H1 (cell line): ENCODE results near the gene SMIM32. TPM values are rescaled to one million over a fixed set of nuclear protein-coding genes. Genes with fewer than 3 reads are reported as not detected.

Experiments
- ASH2L ChIP-seq: fragments of 200-600, 300-600 bp; sonication (generic); IDR thresholded peaks from one replicate; pipeline ENCODE4 v1.7.1; 2017; ENCODE audit warnings: low read length
- BCL11A ChIP-seq, 2 experiments: IDR thresholded peaks; one replicate each; pipeline ENCODE4 v1.6.1; 2011; ENCODE audit warnings: low read depth in 2 of 2, low read length in 2 of 2, mild to moderate bottlenecking in 2 of 2
- CEBPB ChIP-seq: IDR thresholded peaks from 2 replicates; pipeline ENCODE4 v1.6.1; 2012; ENCODE audit warnings: low read depth, low read length
- CHD1 ChIP-seq: IDR thresholded peaks from 2 replicates; pipeline ENCODE4 v1.6.1; 2012; ENCODE audit warnings: low read depth, low read length, improper control_type of control experiment
- CREB1 ChIP-seq: IDR thresholded peaks from 2 replicates; pipeline ENCODE4 v1.6.1; 2012; ENCODE audit warnings: inconsistent platforms
- RNF2 ChIP-seq: fragments of 200-900, 300-1000 bp; sonication (generic); IDR thresholded peaks from 2 replicates; pipeline ENCODE4 v1.7.1; 2016; ENCODE audit warnings: borderline replicate concordance, low read depth, mild to moderate bottlenecking, antibody characterized with exemption, low read length; ENCODE audit not compliant: poor library complexity, severe bottlenecking; ENCODE audit errors: missing control alignments
- SIN3A ChIP-seq, 2 experiments: IDR thresholded peaks in 1 of 2; conservative IDR thresholded peaks in 1 of 2; 2 replicates each; pipeline ENCODE4 v1.6.1; 2011 to 2012; ENCODE audit warnings: low read length in 2 of 2, improper control_type of control experiment in 1 of 2, low read depth in 1 of 2, mild to moderate bottlenecking in 1 of 2
- polyA plus RNA-seq, 7 experiments: library from polyadenylated mRNA; depleted of rRNA in 3 of 7; stranded (reverse) in 5 of 7; unstranded in 2 of 7; fragments of >200 nt in 5 of 7; fragments of 200-250 nt in 2 of 7; gene quantifications; 1 replicate in 5 of 7; 2 replicates in 1 of 7; 4 replicates in 1 of 7; pipeline versions ENCODE4 v1.2.1 to v1.2.3, GENCODE V29; 2011 to 2013; ENCODE audit warnings: missing spikeins in 2 of 7, mixed read lengths in 2 of 7
- total RNA-seq: library from RNA; stranded (reverse); fragmentation: NEBNext Ultra II Directional; extraction: Animal tissue kit (Norgen Biotek cat#: 25700); gene quantifications from 2 replicates; pipeline ENCODE4 v1.2.1, GENCODE V29; 2021
- TF ChIP-seq, protein P1 (sequence below): IDR thresholded peaks from 2 replicates; pipeline ENCODE4 v1.6.1; 2012; ENCODE audit warnings: low read length, inconsistent platforms
- TF ChIP-seq, protein P2 (sequence below): IDR thresholded peaks from 2 replicates; pipeline ENCODE4 v1.6.1; 2012; ENCODE audit warnings: inconsistent platforms

Gene SMIM32
- total and polyA plus RNA-seq, 2 of the 8 experiments (the other 6 are each of a cell fraction or from before 2014, with no cell fraction given): 0.09 to 0.22 TPM

DNA sequence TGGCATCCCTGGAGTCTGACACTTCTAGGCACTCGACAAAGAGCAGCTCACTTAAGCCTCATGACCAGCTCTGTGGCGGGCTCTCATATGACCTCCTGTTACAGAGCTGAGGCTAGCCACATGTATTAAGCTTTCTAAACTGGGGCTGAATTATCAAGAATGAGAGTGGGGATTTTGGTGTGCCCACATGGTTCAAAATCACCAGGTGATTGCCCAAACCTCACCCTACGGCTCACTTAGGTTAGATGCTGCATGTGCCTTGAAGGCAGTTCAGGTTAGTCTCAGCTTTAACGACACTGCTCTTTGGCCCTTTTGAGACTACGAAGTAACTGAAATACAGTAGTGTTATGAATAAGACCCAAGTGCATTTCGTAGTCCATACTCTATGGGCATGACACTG lies 39.4 kb upstream of the SMIM32 start (continued):
- TF ChIP-seq, protein P1, sequence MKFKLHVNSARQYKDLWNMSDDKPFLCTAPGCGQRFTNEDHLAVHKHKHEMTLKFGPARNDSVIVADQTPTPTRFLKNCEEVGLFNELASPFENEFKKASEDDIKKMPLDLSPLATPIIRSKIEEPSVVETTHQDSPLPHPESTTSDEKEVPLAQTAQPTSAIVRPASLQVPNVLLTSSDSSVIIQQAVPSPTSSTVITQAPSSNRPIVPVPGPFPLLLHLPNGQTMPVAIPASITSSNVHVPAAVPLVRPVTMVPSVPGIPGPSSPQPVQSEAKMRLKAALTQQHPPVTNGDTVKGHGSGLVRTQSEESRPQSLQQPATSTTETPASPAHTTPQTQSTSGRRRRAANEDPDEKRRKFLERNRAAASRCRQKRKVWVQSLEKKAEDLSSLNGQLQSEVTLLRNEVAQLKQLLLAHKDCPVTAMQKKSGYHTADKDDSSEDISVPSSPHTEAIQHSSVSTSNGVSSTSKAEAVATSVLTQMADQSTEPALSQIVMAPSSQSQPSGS: no peak
- no peak for TF ChIP-seq SIN3A (conservative IDR thresholded peaks at IDR 0.05 in 1 of 2, IDR thresholded peaks at IDR 0.05 in 1 of 2; ENCODE audit: low read depth in 1 of 2, low read length in 2 of 2)
- TF ChIP-seq ASH2L: no peak
- no peak for TF ChIP-seq CEBPB
- no peak for TF ChIP-seq BCL11A (IDR thresholded peaks at IDR 0.05; ENCODE audit: low read depth in 2 of 2, low read length in 2 of 2)
- no peak for TF ChIP-seq CHD1
- TF ChIP-seq, protein P2, sequence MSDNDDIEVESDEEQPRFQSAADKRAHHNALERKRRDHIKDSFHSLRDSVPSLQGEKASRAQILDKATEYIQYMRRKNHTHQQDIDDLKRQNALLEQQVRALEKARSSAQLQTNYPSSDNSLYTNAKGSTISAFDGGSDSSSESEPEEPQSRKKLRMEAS: no peak
- TF ChIP-seq RNF2: no peak
- no peak for TF ChIP-seq CREB1
